Iris pigment epithelial cell (primary cell): Measurements from ENCODE around the gene ADCY3.

ENCODE experiments used
- DNase-seq: peaks from one replicate; pipeline ENCODE4 v3.0.0-alpha.2; 2011; ENCODE audit warnings: low read depth

ADCY3 gene

GRCh38 chr2:24830351-24830750, 89.7 kb downstream of the ADCY3 start:
- DNase-seq = peak; percentile 42

- DNase-seq = no peak
Observed at GRCh38 chr2:24828238-24828996, 91.6 kb downstream of the ADCY3 start.

GRCh38 chr2:24827321-24828237, 92.5 kb downstream of the ADCY3 start:
- peak; percentile 88 for DNase-seq

GRCh38 chr2:24826773-24827145, 93.3 kb downstream of the ADCY3 start:
- DNase-seq = no peak

DNA sequence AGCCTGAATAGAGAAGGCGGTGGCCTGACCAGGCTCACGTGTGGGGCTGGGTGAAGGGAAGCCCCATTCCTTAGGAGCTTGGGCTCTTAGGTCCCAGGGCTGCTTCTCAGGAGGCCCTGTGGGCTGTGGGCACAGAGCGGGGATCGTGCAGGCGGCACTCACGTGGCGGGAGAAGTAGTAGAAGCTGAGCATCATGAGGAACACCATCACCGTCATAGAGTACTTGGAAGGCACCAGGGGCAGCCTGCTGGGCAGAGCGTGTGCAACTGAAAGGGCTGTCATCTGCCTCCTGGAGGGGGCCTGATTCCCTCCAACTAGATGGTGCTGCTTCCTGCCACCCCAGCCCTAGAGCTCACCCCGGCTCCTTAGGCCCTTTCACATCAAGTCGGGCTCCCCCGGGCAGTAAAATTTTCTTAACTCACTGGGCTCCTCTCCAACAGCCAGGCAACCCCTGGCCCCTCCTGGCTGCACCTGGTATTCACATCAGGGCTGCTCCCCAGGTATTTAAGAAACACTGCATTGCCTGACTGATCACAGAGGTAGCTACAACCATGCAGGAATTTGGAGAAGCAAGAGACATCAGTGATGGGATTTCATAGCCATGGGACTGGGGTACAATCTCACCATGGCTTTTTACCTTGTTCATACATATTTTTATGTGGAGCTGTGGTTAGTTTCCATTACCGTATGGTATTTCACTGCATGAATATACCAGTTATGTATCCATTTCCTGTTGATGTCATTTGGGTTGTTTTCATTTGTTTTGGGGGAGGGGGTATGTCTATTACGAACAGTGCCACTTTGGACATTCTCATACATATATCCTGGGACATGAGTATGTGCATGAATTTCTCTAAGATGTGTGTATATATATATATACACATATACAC, 93.9 kb downstream of the ADCY3 start:
- peak; percentile 38 for DNase-seq

- DNase-seq = no peak
Observed at GRCh38 chr2:24824966-24825882, 94.8 kb downstream of the ADCY3 start.

DNA sequence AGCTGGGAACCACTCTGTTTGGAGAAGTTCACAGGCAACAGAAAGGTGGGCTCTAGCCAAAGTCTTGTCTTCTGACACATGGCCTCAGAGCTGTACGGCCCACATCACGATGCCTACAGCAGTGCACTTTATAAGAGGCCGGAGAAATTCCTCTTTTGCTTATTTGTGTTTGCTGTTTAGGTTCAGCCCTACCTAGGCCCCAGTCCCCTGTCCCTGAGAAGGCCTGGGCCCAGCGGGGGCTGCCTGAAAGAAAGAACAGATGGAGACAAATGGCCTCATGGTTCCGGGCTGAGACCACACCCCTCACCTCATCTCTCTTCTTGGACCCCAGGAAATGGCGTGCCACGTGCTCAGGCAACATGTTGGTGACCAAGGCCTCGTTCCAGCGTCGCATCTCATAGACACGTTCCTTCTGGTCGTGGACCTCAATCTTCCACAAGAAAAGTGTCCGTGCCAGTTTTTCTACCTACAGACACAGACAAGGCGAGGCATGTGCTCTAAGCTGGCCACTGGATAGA, 95.9 kb downstream of the ADCY3 start:
- DNase-seq = no peak

GRCh38 chr2:24822049-24822706, 97.9 kb downstream of the ADCY3 start:
- DNase-seq = no peak

GRCh38 chr2:24821433-24821891, 98.6 kb downstream of the ADCY3 start:
- no peak for DNase-seq

- DNase-seq = no peak
Observed at GRCh38 chr2:24820598-24821432, 99.2 kb downstream of the ADCY3 start.

DNA sequence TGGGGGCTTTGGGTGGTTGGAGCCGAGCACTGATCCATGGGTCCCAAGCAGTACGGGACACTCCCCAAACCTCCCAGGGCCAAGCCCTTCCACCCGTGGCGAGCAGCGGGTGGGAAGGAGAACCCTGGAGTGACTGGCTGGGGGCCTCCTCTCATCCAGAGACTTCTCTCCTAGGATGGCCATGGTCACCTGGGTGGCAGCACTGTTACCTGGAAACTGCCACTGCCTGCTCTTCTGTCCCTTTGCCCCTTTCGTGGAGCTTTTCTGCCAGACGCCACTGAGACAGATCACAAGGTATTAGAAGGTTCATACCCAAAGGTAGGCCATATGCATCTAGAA, 99.9 kb downstream of the ADCY3 start:
- no peak for DNase-seq

DNA sequence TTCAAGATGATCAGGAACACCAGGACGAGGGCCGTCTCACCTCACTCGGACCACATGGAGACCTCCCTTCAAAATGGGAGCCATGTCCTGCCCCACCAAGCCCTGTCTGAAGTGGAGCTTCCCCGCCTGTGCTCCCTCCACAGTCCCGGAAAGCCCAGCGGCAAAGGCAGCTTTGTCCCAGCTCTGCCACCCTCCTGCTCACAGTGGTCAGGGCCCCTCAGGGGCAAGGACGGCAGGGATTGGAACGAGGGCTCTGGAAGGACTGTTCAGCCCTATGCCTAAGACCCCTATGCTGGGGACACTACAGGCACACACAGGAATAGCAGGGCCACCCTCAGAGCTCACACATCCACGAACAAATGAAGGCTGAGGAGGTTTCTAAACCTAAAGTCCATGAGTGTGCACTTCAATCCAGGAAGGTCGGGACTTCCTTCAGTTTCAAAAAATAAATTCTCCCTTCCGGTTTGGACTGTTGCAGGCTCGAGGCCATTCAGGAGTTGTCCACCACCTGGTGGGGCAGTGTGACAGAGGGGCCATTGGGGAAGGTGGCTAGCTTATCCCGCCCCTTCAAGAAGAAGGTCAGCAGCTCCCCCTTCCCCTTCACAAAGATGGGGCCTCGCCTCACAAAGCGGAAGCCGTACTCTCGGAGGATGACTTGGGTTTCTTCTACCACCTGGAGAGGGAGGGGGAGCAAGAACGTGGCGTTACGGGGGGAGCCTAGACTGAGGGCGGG, 100.4 kb downstream of the ADCY3 start:
- no peak for DNase-seq

DNA sequence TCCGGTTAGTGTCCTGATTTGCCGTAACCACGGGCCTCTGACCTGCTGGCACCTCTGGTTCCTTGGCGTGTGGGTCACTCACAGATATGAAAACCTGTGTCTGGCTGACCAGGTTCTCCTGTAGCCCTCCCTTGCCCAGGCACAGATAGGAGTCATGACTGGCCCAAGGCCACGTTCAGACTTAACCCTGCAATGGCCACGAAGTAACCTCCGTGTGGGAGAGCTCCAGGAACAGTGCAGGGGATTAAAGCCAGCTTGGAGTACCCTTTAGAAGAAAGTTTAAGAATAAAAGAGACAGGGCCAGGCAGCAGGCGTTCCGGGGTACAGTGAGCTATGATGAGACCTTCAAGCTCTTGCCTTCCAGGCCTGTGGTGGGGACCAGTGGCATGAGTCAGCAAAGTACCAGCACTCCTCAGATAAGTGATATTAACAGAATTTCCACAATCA, 101.3 kb downstream of the ADCY3 start:
- peak; percentile 84 for DNase-seq

DNA sequence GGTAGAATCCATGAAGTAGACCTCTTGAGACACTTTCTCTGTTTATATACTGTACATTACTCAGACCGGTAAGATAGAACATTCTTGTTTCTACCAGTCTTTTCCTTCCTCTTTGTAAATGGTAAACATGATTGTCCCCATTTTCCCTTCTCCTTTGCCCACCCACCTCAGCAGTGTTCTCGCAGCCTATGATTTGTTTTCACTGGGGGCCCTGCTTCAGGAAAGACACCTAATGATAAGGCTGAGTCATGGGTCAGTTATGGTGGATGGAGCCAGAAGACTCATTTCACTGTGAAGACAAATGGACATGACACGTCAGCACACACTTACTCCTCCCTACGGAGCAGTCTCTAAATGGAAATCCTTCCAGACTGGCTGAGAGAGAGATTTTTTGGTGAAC, 103.2 kb downstream of the ADCY3 start:
- DNase-seq = peak; percentile 93

- no peak for DNase-seq
Observed at GRCh38 chr2:24816404-24816803, 103.6 kb downstream of the ADCY3 start.

DNA sequence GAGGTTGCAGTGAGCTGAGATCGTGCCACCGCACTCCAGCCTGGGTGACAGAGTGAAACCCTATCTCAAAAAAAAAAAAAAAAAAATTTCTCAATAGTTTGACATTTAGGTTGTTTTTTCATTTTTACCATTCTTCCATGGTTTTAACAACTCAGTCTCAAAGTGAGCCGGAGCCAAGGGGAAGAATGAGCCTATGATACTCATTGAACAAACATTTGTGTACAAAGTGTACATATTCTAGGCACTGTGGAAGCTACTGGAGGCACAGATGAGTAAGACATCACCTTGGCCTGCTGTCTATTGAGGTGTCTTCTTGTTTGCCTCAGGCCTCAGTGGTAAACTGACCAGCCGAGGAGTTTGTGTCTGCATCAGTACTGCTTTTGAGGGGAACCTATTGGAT, 104.9 kb downstream of the ADCY3 start:
- DNase-seq = no peak

- DNase-seq = no peak
Observed at GRCh38 chr2:24814516-24814915, 105.5 kb downstream of the ADCY3 start.

GRCh38 chr2:24813691-24814137, 106.3 kb downstream of the ADCY3 start:
- no peak for DNase-seq
